Measurements from ENCODE around the gene PRKCA.

PRKCA gene

GRCh38 chr17:66527335-66527734 lies 224.9 kb downstream of the PRKCA start:
- DNase-seq, result no peak

DNA sequence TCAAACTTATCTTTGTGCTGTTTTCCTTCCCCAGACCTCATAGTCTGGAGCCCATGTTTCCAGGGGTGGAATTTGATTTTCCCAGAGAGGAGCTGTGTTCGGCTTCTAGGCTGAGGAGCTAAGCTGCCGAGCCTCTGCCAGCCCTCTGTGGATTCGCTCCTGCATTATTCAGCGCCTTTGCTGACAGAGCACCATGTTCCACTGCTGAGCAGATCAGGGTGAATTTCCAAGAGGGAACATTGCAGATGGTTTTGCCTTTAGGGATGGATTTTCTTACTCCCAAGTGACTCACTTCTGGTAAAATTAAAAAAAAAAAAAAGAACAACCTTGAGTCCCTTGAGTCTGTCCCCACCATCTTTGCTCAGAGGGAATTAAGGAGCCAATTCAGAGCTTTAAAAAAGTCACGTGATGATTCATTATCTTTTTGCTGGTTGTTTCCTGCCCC lies 229.5 kb downstream of the PRKCA start:
- no peak for DNase-seq

DNA sequence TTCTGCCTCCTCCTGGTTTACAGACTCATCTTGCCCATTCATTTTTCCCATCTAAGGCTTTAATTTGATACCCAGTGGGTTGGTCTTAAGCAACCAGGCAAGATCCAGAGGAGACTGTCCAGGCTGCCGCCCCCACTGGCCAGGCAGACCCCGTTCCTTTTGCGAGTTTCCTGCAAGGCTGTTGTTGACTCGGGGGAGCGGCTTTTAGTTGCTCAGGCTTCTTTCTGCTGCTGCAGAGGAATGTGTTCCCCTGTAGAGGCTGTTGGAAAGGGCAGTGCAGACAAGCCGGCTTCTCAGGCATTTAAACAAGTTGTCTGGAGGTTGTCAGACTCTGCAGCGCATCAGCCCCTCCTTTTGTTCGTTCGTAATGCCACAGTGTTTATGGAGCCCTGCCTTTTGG lies 231.2 kb downstream of the PRKCA start:
- DNase-seq, result peak; percentile 25

DNA sequence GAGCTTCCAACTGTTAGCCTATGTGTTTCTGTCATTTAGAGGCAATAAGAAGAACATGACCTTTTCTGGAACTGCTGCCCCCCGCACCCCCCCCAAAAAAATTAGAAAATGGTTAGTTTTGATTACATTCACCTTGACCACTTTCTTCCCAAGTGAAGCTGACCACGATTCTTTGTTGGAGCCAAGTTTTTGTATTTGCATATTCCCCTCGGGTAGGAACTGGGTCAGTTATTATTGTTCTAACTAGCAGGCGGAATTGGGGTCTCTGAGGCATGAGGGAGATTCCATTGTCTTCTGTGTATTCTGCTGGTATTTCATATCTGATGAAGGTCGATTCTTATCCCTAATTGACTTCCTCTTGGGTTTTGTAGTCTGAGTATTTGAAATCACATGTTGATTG lies 231.6 kb downstream of the PRKCA start:
- no peak for DNase-seq

GRCh38 chr17:66535611-66536010 lies 233.2 kb downstream of the PRKCA start:
- no peak for DNase-seq

- no peak for DNase-seq
Measured at GRCh38 chr17:66537502-66537901, 235.1 kb downstream of the PRKCA start.

DNA sequence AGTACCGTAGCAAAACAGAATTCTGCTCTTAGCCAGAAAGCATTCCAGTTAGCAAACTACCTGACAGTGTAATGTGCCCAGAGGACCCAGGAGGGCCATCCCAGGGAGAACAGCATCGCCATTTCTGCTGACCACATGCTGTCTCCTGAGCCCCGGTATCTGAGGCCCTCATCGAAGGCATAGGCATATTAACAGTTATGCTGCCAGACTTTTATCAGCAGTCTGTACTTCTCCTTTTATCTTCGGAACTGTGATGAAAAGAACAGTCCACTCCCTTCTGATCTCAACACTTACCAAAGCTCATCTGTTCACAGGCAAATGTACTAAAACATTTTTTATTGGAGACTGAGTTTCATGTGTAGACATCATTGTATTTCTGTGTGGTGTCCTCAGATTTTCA lies 236.4 kb downstream of the PRKCA start:
- no peak for DNase-seq

- peak; percentile 50 for DNase-seq
Measured at GRCh38 chr17:66540131-66540781, 237.8 kb downstream of the PRKCA start.

- DNase-seq, result no peak
Measured at GRCh38 chr17:66541461-66542128, 239.2 kb downstream of the PRKCA start.

DNA sequence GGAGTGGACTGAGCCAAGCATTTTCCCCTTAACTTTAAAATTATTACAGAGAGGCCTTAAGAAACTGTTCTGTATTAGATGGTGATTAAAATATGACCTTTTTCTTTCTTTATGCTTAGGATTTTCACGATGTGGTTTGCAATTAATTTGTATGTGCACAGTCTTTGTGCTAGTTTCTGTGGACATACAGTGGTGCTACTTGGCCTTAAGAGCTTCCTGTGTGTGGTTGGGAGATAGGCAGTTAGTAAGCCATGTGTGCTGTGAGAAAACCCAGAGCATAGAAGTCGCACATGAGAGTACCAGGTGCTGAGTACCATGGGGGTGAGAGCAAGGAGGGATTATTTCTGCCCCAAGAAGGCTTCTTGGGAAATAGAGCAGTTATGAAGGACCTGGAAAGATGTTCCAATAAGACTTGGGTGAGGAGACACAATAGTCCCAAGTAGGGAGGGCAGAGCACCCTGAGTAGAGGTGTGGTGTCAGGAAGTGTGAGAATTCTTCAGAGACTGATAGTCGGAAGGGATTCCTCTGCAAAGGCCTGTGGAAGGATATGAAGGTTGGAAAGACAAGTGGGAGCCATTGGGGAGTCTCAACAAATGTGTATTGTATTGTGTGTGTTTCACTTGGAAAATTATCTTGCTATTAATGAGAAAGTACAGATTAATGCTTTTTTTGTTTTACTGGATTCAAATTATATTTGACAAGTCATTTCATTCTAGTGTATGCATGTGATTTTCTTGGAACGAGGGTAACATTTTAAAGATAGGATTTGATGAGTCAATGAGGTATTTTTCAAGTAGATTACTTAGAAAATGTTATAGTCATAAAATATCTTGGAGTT lies 239.9 kb downstream of the PRKCA start:
- DNase-seq, result peak; percentile 18

- peak; percentile 72 for DNase-seq
Measured at GRCh38 chr17:66542967-66543520, 240.6 kb downstream of the PRKCA start.

- DNase-seq, result no peak
Measured at GRCh38 chr17:66543526-66543925, 241.1 kb downstream of the PRKCA start.

- DNase-seq, result no peak
Measured at GRCh38 chr17:66545918-66546317, 243.5 kb downstream of the PRKCA start.

DNA sequence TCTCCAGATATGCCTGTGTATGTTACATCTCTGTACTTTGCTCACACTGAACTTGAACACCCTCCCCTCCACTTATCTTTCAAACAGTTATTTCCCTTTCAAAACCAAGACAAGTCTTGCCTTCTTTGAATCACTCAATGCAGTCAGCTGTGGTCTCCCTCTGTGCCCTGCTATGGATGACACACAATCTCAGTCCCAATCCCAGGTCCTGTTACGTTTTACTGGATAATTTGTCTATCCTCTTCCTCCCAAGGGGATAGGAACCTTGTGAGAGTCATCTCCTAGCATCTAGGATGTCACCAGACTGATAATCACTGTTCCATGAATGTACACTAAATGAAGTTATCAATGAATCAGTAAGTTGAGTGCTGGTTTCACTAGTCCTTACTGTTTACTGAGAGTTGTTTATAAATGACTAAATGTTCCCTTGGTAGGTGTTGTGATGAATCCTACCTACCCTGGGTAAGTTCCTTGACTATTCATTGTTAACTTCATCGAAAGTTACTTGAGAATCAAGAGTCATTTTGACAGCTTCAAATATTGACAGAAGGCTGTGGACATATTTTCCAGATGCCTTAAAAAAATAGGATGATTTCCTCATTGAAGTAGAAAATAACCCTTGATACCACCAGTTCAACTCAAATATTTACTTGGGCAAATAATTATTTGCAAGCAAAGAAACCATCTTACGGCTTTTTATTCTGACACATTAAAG lies 244.9 kb downstream of the PRKCA start:
- no peak for DNase-seq

DNA sequence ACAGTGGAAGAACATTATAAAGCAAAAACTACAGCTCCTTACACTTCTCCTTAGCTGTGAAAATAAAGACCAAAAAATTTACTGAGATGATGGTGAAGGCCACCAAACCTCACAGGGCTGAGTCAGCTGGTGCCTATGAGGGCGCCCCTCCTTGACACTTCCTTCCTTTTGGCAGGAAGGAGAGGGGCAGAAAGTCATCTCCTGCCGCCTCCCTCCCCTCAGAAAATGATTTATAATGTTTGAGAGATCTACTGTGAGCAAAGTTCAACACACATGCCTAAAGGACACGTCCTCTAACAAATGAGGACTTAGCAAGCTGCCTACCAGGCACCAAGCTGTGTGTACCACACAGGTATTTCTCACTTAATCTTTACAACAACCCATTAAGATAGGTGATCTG lies 245.7 kb downstream of the PRKCA start:
- no peak for DNase-seq

DNA sequence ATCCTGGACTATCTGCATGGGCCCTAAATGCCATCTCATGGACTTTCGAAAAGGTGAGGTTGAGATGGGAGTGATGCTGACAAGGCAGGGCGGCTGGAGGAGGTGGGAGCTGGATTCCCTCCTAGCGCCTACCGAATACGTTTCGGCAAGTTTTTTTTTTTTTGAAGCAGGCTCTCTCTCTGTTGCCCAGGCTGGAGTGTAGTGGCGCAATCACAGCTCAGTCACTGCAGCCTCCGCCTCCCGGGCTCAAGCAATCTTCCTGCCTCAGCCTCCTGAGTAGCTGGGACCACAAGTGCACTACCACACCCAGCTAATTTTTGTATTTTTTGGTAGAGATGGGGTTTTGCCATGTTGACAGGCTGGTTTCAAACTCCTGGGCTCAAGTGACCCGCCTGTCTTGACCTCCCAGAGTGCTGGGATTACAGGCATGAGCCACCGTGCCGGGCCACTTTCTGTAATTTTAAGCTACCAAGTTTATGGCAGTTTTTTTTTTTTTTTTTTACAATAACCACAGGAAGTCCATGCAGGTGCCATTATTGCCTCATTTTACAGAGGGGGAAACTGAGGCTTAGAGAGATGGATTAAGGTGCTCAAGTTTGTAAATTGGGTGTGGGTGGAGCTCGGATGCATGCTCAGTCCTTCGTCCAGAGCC lies 246.4 kb downstream of the PRKCA start:
- DNase-seq, result no peak

- DNase-seq, result peak; percentile 72
Measured at GRCh38 chr17:66549311-66549704, 246.9 kb downstream of the PRKCA start.

DNA sequence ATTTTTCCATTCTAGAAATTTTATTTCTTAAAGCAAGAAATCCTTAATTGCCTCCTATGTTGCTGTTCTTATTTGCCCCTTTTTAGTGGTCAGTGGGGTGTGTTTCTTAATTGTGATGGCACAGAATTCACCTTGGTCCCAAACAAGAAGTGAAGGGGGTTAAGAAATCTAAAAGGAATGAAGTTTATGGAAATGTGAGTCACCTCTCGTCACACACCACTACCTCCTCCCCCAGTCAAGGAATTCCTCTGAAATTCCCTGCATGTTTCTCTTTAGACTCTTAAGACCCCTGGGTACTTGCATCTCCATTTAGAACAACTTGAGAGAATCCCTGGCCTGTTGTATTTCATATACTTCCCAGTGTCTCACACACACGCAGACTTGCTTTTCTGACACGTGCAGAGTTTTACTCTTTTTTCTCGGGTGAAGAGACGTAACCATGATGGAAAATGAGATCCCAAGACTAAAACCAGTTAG lies 247.4 kb downstream of the PRKCA start:
- DNase-seq, result peak; percentile 95

- DNase-seq, result no peak
Measured at GRCh38 chr17:66551839-66552238, 249.4 kb downstream of the PRKCA start.

DNA sequence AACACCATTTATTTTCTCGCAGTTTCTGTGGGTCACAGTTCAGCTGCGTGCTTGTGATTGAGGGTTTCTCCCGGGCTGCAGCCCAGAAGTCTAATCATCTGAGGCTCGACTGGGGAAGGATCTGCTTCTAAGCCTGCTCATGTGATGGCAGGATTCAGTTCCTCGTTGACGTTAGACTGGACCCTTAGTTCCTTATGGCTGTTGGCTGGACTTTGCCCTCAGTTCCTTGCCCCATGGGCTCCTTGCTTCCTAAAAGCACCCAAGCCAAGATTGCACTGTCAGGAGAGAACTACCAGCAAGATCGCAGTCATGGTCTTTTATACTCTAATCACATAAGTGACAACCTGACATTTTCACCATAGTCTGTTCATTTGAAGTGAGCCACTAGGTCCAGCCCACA lies 250.0 kb downstream of the PRKCA start:
- DNase-seq, result no peak

- DNase-seq, result peak; percentile 38
Measured at GRCh38 chr17:66555605-66556004, 253.2 kb downstream of the PRKCA start.

DNA sequence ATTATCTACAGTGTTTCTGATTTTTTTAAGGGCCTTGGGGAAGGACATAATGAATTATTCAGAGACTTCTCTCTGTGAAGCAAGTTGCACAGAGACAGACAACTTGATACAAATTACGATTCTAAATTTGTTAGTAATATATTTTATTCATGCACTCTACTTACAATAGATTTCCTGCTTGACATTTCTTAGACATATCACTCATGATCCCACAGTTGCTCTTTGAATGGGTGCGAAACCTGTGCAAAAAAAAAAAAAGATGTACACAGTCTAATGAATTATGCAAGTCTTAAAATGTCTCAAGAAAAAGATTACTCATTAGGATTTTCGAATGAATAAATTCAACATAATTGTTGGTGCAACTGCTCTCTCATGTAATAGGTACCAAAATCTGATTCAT lies 254.8 kb downstream of the PRKCA start:
- no peak for DNase-seq
